GM18498 (cell line): ENCODE results near the gene UPB1.
"Not testable (repeated sequence)": the region's sequence is repeated elsewhere in the genome, so short reads cannot be mapped to it uniquely, and the experiment has no call there.

Experiments used
- ATAC-seq: cut with Tn5 transposase; IDR thresholded peaks from one replicate; pipeline ENCODE4 v1.9.1; 2021; ENCODE audit warnings: mild to moderate bottlenecking, moderate library complexity; ENCODE audit not compliant: unreplicated experiment

The UPB1 gene

GRCh38 chr22:24481641-24482040 is 13.5 kb upstream of the UPB1 start:
- no peak for ATAC-seq

- ATAC-seq: no peak
These were observed 12.6 kb upstream of the UPB1 start for GRCh38 chr22:24482575-24482974.

DNA sequence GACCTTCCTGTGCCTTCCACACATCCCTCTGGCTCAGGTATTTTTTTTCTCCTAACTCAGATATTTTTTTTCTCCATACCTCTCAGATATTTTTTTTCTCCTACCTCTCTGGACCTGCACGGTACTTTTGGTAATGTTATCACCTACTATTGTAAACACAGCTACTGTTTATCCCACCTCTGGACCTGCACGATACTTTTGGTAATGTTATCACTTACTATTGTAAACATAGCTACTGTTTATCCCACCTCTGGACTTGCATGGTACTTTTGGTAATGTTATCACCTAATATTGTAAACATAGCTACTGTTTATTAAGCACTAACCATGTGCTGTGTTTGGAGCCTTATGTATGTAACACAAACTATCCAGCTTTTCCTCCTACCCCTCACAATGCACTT is 12.1 kb upstream of the UPB1 start:
- no peak for ATAC-seq

DNA sequence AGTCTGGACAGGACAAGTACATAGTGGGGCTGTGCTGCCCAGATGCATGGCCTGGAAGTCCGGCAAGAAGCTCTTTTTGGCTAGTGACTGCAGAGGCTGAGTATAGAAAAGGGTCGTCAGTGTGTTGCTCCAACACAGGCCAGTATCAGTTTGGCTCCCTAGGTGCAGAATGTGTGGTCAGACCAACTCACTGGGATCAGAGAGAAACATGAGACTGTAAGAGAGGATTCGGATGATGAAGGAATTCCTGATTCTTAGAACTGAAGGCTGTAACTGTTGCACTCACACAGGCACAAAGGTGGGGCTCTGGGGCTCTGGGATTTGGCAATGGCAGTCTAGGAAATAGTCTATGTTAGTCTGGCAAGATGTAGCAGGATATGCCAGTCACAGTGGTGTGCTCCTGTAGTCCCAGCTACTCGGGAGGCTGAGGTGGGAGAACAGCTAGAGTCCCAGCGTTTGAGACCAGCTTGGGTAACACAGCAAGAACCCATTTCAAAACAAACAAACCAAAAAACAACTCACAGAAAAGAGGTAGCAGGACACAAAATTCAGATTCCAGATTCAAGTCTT is 11.1 kb upstream of the UPB1 start:
- ATAC-seq: no peak

DNA sequence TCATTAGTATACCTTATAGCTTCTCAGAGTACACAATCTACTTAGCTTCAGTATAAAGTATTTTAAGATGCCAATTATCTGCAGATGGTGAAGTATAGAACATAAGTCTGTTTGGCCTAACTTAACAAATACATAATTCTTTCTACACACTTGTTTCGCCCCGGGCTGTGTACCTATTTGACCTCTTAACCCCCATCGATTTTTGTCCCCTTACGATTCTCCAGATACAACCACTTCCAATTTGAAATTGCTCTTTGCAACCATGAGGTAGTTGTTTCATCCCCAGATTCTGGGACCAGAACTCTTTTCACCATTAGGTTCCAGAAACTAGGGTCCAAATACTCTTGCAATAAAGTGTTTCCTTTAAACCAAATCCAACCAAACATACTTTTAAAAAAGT is 10.0 kb upstream of the UPB1 start:
- no peak for ATAC-seq

GRCh38 chr22:24485608-24486007 is 9.5 kb upstream of the UPB1 start:
- no peak for ATAC-seq

DNA sequence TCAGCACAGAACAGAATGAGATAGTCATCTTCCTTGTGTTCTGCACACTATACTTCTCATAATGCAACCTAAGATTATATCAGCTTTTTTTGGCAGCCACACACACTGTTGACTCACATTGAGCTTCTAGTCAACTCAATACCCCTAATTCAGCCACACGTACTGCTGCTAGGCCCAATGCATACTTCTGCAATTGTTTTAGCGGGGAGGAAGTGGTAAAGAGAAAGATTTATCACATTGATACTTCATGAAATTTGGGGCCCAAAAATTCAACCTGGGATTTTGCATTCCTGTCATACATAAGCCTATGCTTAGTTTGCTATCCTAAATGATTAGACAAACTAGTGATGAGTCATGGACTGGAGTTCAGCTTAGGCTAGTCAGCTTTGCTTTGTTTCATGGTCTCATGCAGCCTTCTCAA is 8.6 kb upstream of the UPB1 start:
- no peak for ATAC-seq

DNA sequence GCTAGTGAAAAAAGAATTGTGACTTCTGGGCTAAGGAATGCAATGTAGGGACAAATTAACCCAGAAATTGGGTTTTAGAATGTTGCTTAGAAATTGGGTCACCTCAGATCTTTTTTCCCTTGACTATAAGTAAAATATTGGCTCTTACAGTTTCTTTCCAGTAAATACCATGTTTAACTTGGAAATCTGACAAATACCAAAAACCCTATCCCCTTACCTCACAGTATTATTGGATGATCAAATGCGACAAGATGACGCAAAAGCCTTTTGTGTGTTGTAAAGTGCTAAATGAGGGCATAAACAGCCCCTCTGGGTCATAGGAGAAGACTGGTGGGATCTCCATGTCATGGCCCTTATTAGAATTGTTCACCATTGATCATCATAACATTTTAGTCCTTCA is 6.1 kb upstream of the UPB1 start:
- ATAC-seq: no peak

GRCh38 chr22:24489434-24489833 is 5.7 kb upstream of the UPB1 start:
- ATAC-seq: not testable (repeated sequence)

DNA sequence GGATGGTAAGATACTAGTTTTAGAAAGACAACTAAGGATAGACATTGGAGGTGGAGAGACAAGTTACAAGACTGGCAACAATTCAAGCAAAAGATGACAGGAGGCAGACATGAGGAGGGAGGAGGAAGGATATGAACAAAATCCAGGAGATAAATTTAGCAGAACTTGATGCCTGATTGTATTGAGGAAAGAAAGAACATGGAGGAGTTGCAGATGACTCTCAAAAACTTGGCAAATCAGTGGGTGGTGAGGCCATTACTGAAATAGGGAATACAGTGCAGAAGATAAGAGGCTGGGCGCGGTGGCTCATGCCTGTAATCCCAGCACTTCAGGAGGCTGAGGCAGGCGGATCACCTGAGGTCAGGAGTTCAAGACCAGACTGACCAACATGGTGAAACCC is 2.7 kb upstream of the UPB1 start:
- no peak for ATAC-seq

- ATAC-seq: no peak
These were observed 985 bp upstream of the UPB1 start for GRCh38 chr22:24494167-24494527.

DNA sequence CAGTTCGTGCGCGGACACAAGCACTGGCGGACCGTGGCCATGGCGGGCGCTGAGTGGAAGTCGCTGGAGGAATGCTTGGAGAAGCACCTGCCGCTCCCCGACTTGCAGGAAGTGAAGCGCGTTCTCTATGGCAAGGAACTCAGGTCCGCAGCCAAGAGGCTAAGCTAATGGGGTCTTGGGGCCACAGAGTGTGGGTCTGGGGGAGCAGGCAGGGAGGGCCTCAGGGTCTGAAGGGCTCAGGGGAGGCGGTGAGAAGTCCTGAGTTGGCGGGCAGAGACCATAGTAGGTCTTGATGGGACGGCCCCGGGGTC is 188 bp downstream of the UPB1 start:
- ATAC-seq: no peak

GRCh38 chr22:24496234-24496633 is 1.1 kb downstream of the UPB1 start:
- no peak for ATAC-seq

DNA sequence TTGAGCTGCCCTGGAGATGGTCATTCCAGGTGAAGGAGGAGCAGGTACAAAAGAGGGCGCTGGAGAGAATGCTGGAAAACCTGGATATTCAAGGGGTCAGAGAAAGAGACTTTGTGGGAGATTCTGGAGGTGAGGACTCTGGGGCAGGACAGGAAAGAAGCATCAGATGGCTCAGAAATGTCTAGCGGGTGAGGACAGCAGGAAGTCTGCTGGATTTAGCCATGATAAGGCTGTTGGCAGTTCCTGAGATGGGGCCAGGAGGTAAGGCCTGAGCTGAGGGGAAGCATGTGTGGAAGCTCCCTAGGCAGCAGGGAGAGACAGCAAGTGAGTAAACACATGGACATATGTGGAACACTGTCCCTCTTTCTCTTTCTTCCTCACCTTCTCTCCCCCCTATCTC is 1.5 kb downstream of the UPB1 start:
- no peak for ATAC-seq

- ATAC-seq: no peak
These were observed 2.7 kb downstream of the UPB1 start for GRCh38 chr22:24497841-24498258.

GRCh38 chr22:24498824-24499223 is 3.7 kb downstream of the UPB1 start:
- no peak for ATAC-seq

GRCh38 chr22:24499706-24500276 is 4.7 kb downstream of the UPB1 start:
- ATAC-seq: no peak

DNA sequence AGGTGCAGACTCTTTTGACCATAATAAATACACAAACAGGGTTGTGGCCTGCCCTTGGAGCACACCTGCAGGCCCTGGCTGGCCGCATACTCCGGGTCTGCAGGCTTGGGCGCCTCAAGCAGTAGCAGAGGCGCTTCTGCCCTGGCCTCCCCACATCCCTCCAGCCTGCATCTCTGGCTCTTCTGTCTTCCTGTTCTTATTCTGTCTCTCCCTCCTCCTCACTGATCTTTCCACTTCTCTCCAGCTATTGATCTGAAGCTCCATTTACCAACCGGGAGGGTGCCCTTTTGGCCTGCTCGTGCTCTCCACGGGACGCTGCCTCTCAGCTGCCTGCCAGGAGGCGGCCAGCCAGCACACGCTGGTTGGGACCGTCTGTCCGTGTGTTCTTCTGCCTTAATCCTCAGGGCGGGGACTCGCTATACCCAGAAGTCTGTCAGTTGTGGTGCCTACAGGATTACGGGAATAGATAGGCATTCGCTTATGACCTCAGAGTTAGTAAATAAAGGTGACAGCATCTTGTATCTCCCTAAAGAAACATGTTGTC is 5.2 kb downstream of the UPB1 start:
- ATAC-seq: no peak

- no peak for ATAC-seq
These were observed 6.3 kb downstream of the UPB1 start for GRCh38 chr22:24501301-24502005.

DNA sequence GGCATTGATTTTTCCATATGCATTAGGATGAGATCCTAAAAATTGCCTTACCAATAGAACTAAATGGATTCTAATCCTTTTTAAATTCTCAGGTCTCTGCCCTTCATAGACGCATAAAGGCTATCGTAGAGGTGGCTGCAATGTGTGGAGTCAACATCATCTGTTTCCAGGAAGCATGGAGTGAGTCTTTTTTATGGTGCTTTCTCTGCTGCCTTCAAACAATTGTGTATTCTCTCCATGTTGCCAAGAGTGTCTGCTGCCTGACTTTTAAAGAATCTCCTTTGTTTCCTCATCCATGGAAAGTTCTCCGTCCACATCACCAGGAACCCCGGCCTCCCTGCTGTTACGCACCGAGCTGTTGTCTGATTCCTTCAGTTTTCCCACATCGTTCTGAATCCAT is 6.9 kb downstream of the UPB1 start:
- no peak for ATAC-seq

DNA sequence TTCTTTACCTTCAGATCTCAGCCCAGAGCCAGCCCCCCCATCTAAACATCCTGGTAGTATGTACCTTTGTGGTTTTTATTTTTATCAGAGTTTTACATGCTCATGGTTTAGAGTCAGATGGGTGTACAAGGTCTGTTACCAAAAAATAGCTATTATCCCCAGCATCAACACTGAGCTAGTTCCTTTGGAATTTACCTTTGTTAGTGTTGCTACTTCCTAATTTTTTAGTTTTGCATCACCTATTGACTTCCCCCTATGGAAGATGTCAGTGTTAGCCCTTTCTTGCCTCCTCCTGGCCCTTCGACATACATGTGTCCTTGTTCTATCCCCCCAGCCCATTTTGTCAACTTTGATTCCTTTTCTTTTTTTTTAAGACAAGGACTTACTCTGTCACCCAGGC is 7.4 kb downstream of the UPB1 start:
- no peak for ATAC-seq

- ATAC-seq: no peak
These were observed 8.2 kb downstream of the UPB1 start for GRCh38 chr22:24503137-24503842.
